Endothelial cell of umbilical vein (primary cell): Measurements from ENCODE around the gene PLG. TPM values are rescaled to one million over a fixed set of nuclear protein-coding genes. Genes with fewer than 3 reads are reported as not detected.
"Not testable (repeated sequence)": the region's sequence is repeated elsewhere in the genome, so short reads cannot be mapped to it uniquely, and the experiment has no call there.

Source experiments
- BruUV-seq: library from RNA; stranded (reverse); fragments of 400-500 nt; replicated peaks from 2 replicates; lab custom pipeline; 2021; lab: Mats Ljungman, UMichigan
- CTCF ChIA-PET: fragments of 300-600, 350-600 bp; sonication (Branson Sonifier 250); formaldehyde crosslinking; loops from one replicate; lab custom pipeline; 2021; ENCODE audit warnings: antibody characterized with exemption, inconsistent platforms; lab: Charles Lee
- POLR2A ChIA-PET: fragments of 300-600, 350-600 bp; sonication (Branson Sonifier 250); formaldehyde crosslinking; loops from one replicate; lab custom pipeline; 2021; ENCODE audit warnings: antibody characterized with exemption, inconsistent platforms; lab: Charles Lee
- DNase-seq: peaks from one replicate; pipeline ENCODE4 v3.0.0-alpha.2; 2011; ENCODE audit warnings: low read depth, low spot score
- FAIRE-seq: peaks from 2 replicates; lab custom pipeline; 2011; peaks lifted over from hg19 to GRCh38; lab: Jason Lieb, UNC
- H2AFZ ChIP-seq: 2 replicates; pipeline ENCODE4 v1.6.0; 2012; ENCODE audit warnings: low read depth, low read length, control low read depth, inconsistent platforms
- H3K27ac ChIP-seq: 2 replicates; pipeline ENCODE4 v1.5.1; 2011; ENCODE audit warnings: low read depth, mild to moderate bottlenecking, control low read depth, low read length, moderate library complexity; ENCODE audit not compliant: insufficient read depth
- H3K27me3 ChIP-seq, 2 experiments: 2 replicates each; pipeline versions ENCODE4 v1.6.0 to v1.6.1; 2011; ENCODE audit warnings: low read length in 2 of 2, mixed read lengths in 1 of 2; ENCODE audit not compliant: control insufficient read depth in 2 of 2, insufficient read depth in 2 of 2
- H3K36me3 ChIP-seq, 2 experiments: 2 replicates in 1 of 2; 3 replicates in 1 of 2; pipeline ENCODE4 v1.5.1; 2011; ENCODE audit warnings: low read length in 2 of 2, mild to moderate bottlenecking in 1 of 2, moderate library complexity in 1 of 2; ENCODE audit not compliant: control insufficient read depth in 2 of 2, insufficient read depth in 2 of 2; ENCODE audit errors: extremely low read depth in 1 of 2
- H3K4me1 ChIP-seq: 3 replicates; pipeline ENCODE4 v1.5.1; 2011; ENCODE audit warnings: mild to moderate bottlenecking, low read length; ENCODE audit not compliant: control insufficient read depth, insufficient read depth; ENCODE audit errors: extremely low read depth
- H3K4me2 ChIP-seq: 2 replicates; pipeline ENCODE4 v1.6.1; 2011; ENCODE audit warnings: low read length, control low read depth, mixed read lengths; ENCODE audit not compliant: insufficient read depth
- H3K4me3 ChIP-seq, 3 experiments: fragments of 200-600 bp in 1 of 3; sonication (generic), shearing (Covaris generic) in 1 of 3; replicated peaks in 1 of 3; 2 replicates each; pipeline ENCODE4 v1.5.1; 2011 to 2016; ENCODE audit warnings: control low read depth in 3 of 3, low read length in 3 of 3, mild to moderate bottlenecking in 2 of 3, inconsistent platforms in 1 of 3, low read depth in 1 of 3, moderate library complexity in 1 of 3; ENCODE audit not compliant: insufficient read depth in 1 of 3
- H3K79me2 ChIP-seq: 2 replicates; pipeline ENCODE4 v1.6.0; 2012; ENCODE audit warnings: low read length, inconsistent platforms; ENCODE audit not compliant: control insufficient read depth, insufficient read depth
- H3K9ac ChIP-seq: replicated peaks from 2 replicates; pipeline ENCODE3; 2011; ENCODE audit warnings: low read length, control low read depth; ENCODE audit not compliant: insufficient read depth; ENCODE audit errors: extremely low read depth
- H3K9me1 ChIP-seq: replicated peaks from 3 replicates; pipeline ENCODE4 v1.6.0; 2011; ENCODE audit warnings: mild to moderate bottlenecking, low read length; ENCODE audit not compliant: control insufficient read depth, insufficient read depth; ENCODE audit errors: extremely low read depth
- H3K9me3 ChIP-seq: replicated peaks from 2 replicates; pipeline ENCODE4 v1.5.1; 2012; ENCODE audit warnings: low read length, inconsistent platforms; ENCODE audit not compliant: control insufficient read depth, insufficient read depth
- H4K20me1 ChIP-seq: replicated peaks from 2 replicates; pipeline ENCODE3; 2011; ENCODE audit warnings: mild to moderate bottlenecking, low read length; ENCODE audit not compliant: control insufficient read depth, insufficient read depth; ENCODE audit errors: extremely low read depth
- EZH2 ChIP-seq: IDR thresholded peaks from 2 replicates; pipeline ENCODE4 v1.6.1; 2012; ENCODE audit warnings: borderline replicate concordance, low read depth, mild to moderate bottlenecking, moderate library complexity, low read length, inconsistent platforms; ENCODE audit not compliant: severe bottlenecking
- JUN ChIP-seq: IDR thresholded peaks from 2 replicates; pipeline ENCODE4 v1.6.1; 2011; ENCODE audit warnings: borderline replicate concordance, low read depth; ENCODE audit not compliant: insufficient read length, insufficient read depth
- POLR2A ChIP-seq: IDR thresholded peaks from 2 replicates; pipeline ENCODE4 v1.6.1; 2012; ENCODE audit warnings: low read depth, mild to moderate bottlenecking, control low read depth, low read length
- POLR2AphosphoS5 ChIP-seq: IDR thresholded peaks from 2 replicates; pipeline ENCODE4 v1.6.1; 2012; ENCODE audit warnings: low read depth, mild to moderate bottlenecking, control low read depth, low read length, moderate library complexity; ENCODE audit not compliant: insufficient read depth
- dilution Hi-C: fragments of 300-500 bp; cut with MboI; formaldehyde crosslinking; loops from one replicate; pipeline ENCODE4 v1.15.0; 2019; ENCODE audit warnings: low sequenced_read_pairs; ENCODE audit not compliant: extremely low pct_ligation_motif_present
- intact Hi-C: fragments of 100-400 bp; cut with micrococcal nuclease; formaldehyde crosslinking; loops from one replicate; pipeline ENCODE4 v1.10.0; 2022
- polyA plus RNA-seq, 4 experiments: library from polyadenylated mRNA; depleted of rRNA in 3 of 4; stranded (reverse) in 3 of 4; unstranded in 1 of 4; fragments of >200 nt; gene quantifications; 2 replicates each; pipeline versions ENCODE4 v1.2.1 to v1.2.3, GENCODE V29; 2011 to 2012; ENCODE audit warnings: missing spikeins in 1 of 4
- total RNA-seq: library from RNA; stranded (reverse); gene quantifications from 2 replicates; pipeline ENCODE4 v1.2.3, GENCODE V29; 2021

The PLG gene
- total and polyA plus RNA-seq, 2 donors (not counting 3 experiments of a cell fraction or from before 2014, with no cell fraction given), result not detected

DNA sequence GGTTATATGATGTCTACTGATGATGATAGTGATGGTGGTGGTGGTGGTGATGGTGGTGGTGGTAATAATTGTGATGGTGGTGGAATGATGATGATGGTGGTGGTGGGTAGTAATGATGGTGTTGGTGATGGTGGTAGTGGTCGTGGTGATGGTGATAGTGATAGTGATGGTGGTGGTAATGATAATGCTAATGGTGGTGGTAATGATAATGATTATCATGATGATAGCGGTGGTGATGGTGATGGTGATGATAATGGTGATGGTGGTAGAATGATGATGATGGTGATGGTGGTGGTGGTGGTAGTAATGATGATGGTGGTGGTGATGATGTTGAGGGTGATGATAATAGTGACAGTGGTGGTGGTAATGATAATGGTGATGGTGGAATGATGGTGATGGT, 33.5 kb upstream of the PLG start:
- no peak for FAIRE-seq
- intact Hi-C loops (no loop called here), dilution Hi-C loops (no loop called here)

DNA sequence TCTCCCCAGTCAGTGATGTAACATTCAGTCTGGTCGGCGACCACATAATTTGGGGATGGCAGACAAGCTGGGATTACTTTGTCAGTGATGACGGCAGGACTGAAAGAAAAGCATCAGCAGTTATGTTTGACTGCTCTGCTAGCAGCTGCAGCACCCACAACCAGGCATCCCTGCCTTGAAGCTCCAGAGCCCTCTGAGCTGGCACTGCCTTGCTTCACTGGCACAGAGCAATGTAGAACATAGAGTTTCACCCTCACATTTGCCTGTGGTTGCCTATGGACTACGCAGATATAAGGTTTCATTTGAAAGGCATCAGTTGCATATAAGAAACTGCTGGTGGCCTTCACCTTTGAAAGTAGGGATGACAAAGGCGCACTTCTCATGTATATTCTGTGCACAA, 25.6 kb upstream of the PLG start:
- H3K79me2 ChIP-seq, H3K36me3 ChIP-seq, POLR2A ChIA-PET, H3K9ac ChIP-seq, FAIRE-seq, H3K4me1 ChIP-seq, dilution Hi-C loops, H3K4me3 ChIP-seq, H3K27ac ChIP-seq, H3K9me1 ChIP-seq, H3K4me2 ChIP-seq, H3K27me3 ChIP-seq, H4K20me1 ChIP-seq, BruUV-seq, DNase-seq, CTCF ChIA-PET, H2AFZ ChIP-seq, intact Hi-C loops, H3K9me3 ChIP-seq: not testable (repeated sequence)

More for the DNA sequence above, 33.5 kb upstream of the PLG start:
- no peak overlapping the region for H2AFZ ChIP-seq
- no peaks in the 10 kb centered on the region for H3K36me3 ChIP-seq
- no peaks in the 10 kb centered on the region for H3K4me1 ChIP-seq
- H3K9ac ChIP-seq, result no peak overlapping the region
- H3K27me3 ChIP-seq, result no peaks in the 10 kb centered on the region
- no peaks in the 10 kb centered on the region for H3K9me3 ChIP-seq
- no TSS peak for BruUV-seq
- no peaks in the 10 kb centered on the region for H3K79me2 ChIP-seq
- TF ChIP-seq POLR2A, result no peak
- no peak for TF ChIP-seq EZH2
- TF ChIP-seq POLR2AphosphoS5, result no peak
- TF ChIP-seq JUN, result no peak
- H3K27ac ChIP-seq, result no peak overlapping the region
- no peaks in the 10 kb centered on the region for H3K9me1 ChIP-seq
- CTCF ChIA-PET, result no interaction called here
- H3K4me3 ChIP-seq, result no peak overlapping the region
- DNase-seq, result no peak
- no peaks in the 10 kb centered on the region for H4K20me1 ChIP-seq
- no peak overlapping the region for H3K4me2 ChIP-seq
- POLR2A ChIA-PET, result no interaction called here
